Adrenal gland (tissue), 12 donors: ENCODE data around the gene CBLC. TPM values are rescaled to one million over a fixed set of nuclear protein-coding genes. Genes with fewer than 3 reads are reported as not detected.

Experiments used
- DNase-seq, 7 donors: peaks; one replicate each; pipeline ENCODE4 v3.0.0-alpha.2; 2019 to 2020
- H3K27ac ChIP-seq, 5 donors: fragments of 200-600 bp; sonication (generic) in 4 of 5; 1 replicate in 3 of 5; 2 replicates in 2 of 5; pipeline versions ENCODE4 v1.5.1 to v1.8.0; 2016 to 2020; ENCODE audit warnings: mild to moderate bottlenecking in 1 of 5
- H3K27me3 ChIP-seq: fragments of 200-600 bp; 2 replicates; pipeline ENCODE4 v1.8.0; 2021
- H3K36me3 ChIP-seq, 2 donors: fragments of 200-600 bp; replicated peaks in 1 of 2; 1 replicate in 1 of 2; 2 replicates in 1 of 2; pipeline versions ENCODE4 v1.5.1 to v1.8.0; 2018 to 2022
- H3K4me1 ChIP-seq, 2 donors: fragments of 200-600 bp; replicated peaks in 1 of 2; 1 replicate in 1 of 2; 2 replicates in 1 of 2; pipeline versions ENCODE4 v1.5.1 to v1.8.0; 2018 to 2021
- H3K4me3 ChIP-seq, 4 donors: fragments of 200-600 bp; sonication (generic) in 3 of 4; one replicate each; pipeline ENCODE4 v1.5.1; 2016 to 2018
- H3K9me3 ChIP-seq, 3 donors: fragments of 200-600 bp; sonication (generic) in 1 of 3; replicated peaks in 1 of 3; 1 replicate in 2 of 3; 2 replicates in 1 of 3; pipeline versions ENCODE4 v1.5.1 to v1.8.0; 2016 to 2021
- CTCF ChIP-seq, 6 experiments: fragments of 450-650 bp in 4 of 6; fragments of 200-600 bp in 2 of 6; sonication (generic) in 1 of 6; IDR thresholded peaks; 1 replicate in 5 of 6; 2 replicates in 1 of 6; pipeline versions ENCODE4 v1.5.1 to v1.8.0; 2016 to 2021; ENCODE audit warnings: antibody characterized with exemption in 6 of 6, mild to moderate bottlenecking in 2 of 6, moderate library complexity in 1 of 6
- POLR2A ChIP-seq, 2 donors: fragments of 450-650 bp; IDR thresholded peaks; one replicate each; pipeline ENCODE4 v1.6.1; 2017; ENCODE audit warnings: antibody characterized with exemption in 2 of 2, mild to moderate bottlenecking in 2 of 2, moderate library complexity in 1 of 2
- WGBS, 4 donors: extraction: QIAGEN DNeasy Blood & Tissue Kit in 2 of 4; methylation state at CpG; one replicate each; pipeline versions ENCODE4 v1.1.5 to v1.1.7; 2013 to 2017; 5-methylcytosine and 5-hydroxymethylcytosine counted together
- intact Hi-C, 2 donors: fragments of 100-400 bp; cut with DNase I; formaldehyde crosslinking; loops; one replicate each; pipeline versions ENCODE4 v1.14.1 to v1.15.0; 2022 to 2023
- polyA plus RNA-seq, 3 donors: library from polyadenylated mRNA; stranded (reverse); fragments of 200-250 nt in 2 of 3; fragments of 350-450 nt in 1 of 3; fragmentation: Illumina TruSeq in 1 of 3; extraction: RNeasy Lipid Tissue Mini Kit (QIAGEN cat#74804) in 1 of 3; gene quantifications; one replicate each; pipeline ENCODE4 v1.2.3, GENCODE V29; 2013 to 2014
- total RNA-seq, 9 donors: library from RNA; depleted of rRNA in 4 of 9; stranded (reverse); fragments of >200 nt in 4 of 9; fragments of 120-200 nt in 1 of 9; fragmentation: NEBNext Ultra II Directional in 1 of 9; extraction: Animal tissue kit (Norgen Biotek cat#: 25700) in 1 of 9; gene quantifications; one replicate each; pipeline versions ENCODE4 v1.1.0 to v1.2.4, GENCODE V29; 2013 to 2023
- donor health status: healthy with polysubstance abuse.
- donor health status: Bipolar disorder and iron deficiency.
- donor health status: DM: yes; HTN: yes; CAD: no.
- donor health status: DM: no; HTN: no; CAD: no.
- donor health status: DM: no; HTN: no; CAD: no.
- donor health status: DM: yes; HTN: yes; CAD: no.

CBLC gene
- total and polyA plus RNA-seq, 12 donors = 0.13 to 0.14 TPM; not detected in 10

GRCh38 chr19:44841231-44841630, 63.5 kb downstream of the CBLC start:
- no peaks in the 10 kb centered on the region for H3K9me3 ChIP-seq
- TF ChIP-seq POLR2A (IDR thresholded peaks at IDR 0.05) = no peak
- no peak for TF ChIP-seq CTCF (IDR thresholded peaks at IDR 0.05)
- intact Hi-C loops = loop anchor here (5.0 kb wide), 2 partner anchors 39 to 119 kb away; no protein-coding TSS in a partner anchor
- WGBS, 4 donors = 75 to 90% (median 80%) methylated on average over 3 of the region's 3 CpGs
- no peak overlapping the region for H3K27ac ChIP-seq
- no peaks in the 10 kb centered on the region for H3K27me3 ChIP-seq
- peaks cover 6 to 12% of the 10 kb centered on the region in 2 donors for H3K4me1 ChIP-seq
- no peak overlapping the region for H3K4me3 ChIP-seq
- H3K36me3 ChIP-seq = no peaks in the 10 kb centered on the region
- DNase-seq = no peak

- intact Hi-C loops = loop anchor here in 1 of 2 donors (2.0 kb wide), 1 partner anchor 46 kb away; no protein-coding TSS in a partner anchor
- Histone ChIP-seq H3K4me1 (peaks cover 31 to 39% of the 10 kb centered on the region in 2 donors), H3K4me3 (peak overlapping the region in 1 of 4 donors; percentile 94), H3K36me3 (no peaks in the 10 kb centered on the region), H3K27me3 (no peaks in the 10 kb centered on the region), H3K9me3 (no peaks in the 10 kb centered on the region), H3K27ac (peak overlapping the region in 4 of 5 donors; percentile 74 to 99 (median 89))
- 7 to 10% (median 7%) methylated on average over 12 of the region's 12 CpGs for WGBS, 4 donors
- no peak for TF ChIP-seq POLR2A (IDR thresholded peaks at IDR 0.05)
- no peak for TF ChIP-seq CTCF (IDR thresholded peaks at IDR 0.05)
- DNase-seq = peak in 2 of 7 donors; percentile 76 to 87
These were observed 67.6 kb downstream of the CBLC start for GRCh38 chr19:44845286-44845611.

- WGBS, 4 donors = 0 to 2% (median 0%) methylated on average over 39 to 67 of the region's 67 CpGs
- peaks cover 36 to 45% of the 10 kb centered on the region in 2 donors for H3K4me1 ChIP-seq
- H3K36me3 ChIP-seq = no peaks in the 10 kb centered on the region
- peak within 1 kb of the TSS; percentile 49 to 99 (median 98) for H3K27ac ChIP-seq
- peak; percentile 100 for DNase-seq
- TF ChIP-seq POLR2A (IDR thresholded peaks at IDR 0.05) (peak; percentile 94 to 95), CTCF (IDR thresholded peaks at IDR 0.05) (peak; percentile 58 to 93 (median 82))
- H3K9me3 ChIP-seq = no peaks in the 10 kb centered on the region
- H3K27me3 ChIP-seq = no peaks in the 10 kb centered on the region
- intact Hi-C loops = loop anchor here in 1 of 2 donors (2.0 kb wide), 1 partner anchor 47 kb away; no protein-coding TSS in a partner anchor
- peak within 1 kb of the TSS; percentile 33 to 97 (median 84) for H3K4me3 ChIP-seq
These were observed 68.1 kb downstream of the CBLC start, which contains the start of gene NECTIN2 for GRCh38 chr19:44845612-44846454. TSS of gene NECTIN2 (plus strand) at chr19:44846297. CDS start at chr19:44846526, 229 bp downstream.

GRCh38 chr19:44846455-44847143, 68.9 kb downstream of the CBLC start:
- DNase-seq = peak; percentile 39 to 81 (median 63)
- intact Hi-C loops = no loop called here
- TF ChIP-seq POLR2A (IDR thresholded peaks at IDR 0.05) = no peak
- TF ChIP-seq CTCF (IDR thresholded peaks at IDR 0.05) = no peak
- 0 to 1% (median 1%) methylated on average over 16 to 49 of the region's 51 CpGs for WGBS, 4 donors
- Histone ChIP-seq H3K36me3 (no peaks in the 10 kb centered on the region), H3K4me3 (peak overlapping the region; percentile 33 to 97 (median 84)), H3K27me3 (no peaks in the 10 kb centered on the region), H3K4me1 (peaks cover 38 to 46% of the 10 kb centered on the region in 2 donors), H3K9me3 (no peaks in the 10 kb centered on the region), H3K27ac (peak overlapping the region; percentile 49 to 99 (median 98))
